Right lobe of liver (tissue), 6 donors: ENCODE data around the gene TEKT2. TPM values are rescaled to one million over a fixed set of nuclear protein-coding genes. Genes with fewer than 3 reads are reported as not detected.

ENCODE experiments used
- ATAC-seq, 4 donors: fragments of 200-7000 bp; cut with Tn5 transposase; one replicate each; pipeline ENCODE4 v1.9.1; 2020; ENCODE audit warnings: mild to moderate bottlenecking in 4 of 4, moderate library complexity in 4 of 4
- DNase-seq, 3 donors: peaks; one replicate each; pipeline ENCODE4 v3.0.0-alpha.2; 2020
- H3K27ac ChIP-seq, 3 donors: fragments of 200-600 bp; one replicate each; pipeline ENCODE4 v1.8.0; 2022
- H3K27me3 ChIP-seq, 2 donors: fragments of 200-600 bp; one replicate each; pipeline ENCODE4 v1.8.0; 2022
- H3K36me3 ChIP-seq, 4 donors: fragments of 200-600 bp; sonication (generic) in 1 of 4; one replicate each; pipeline versions ENCODE4 v1.5.1 to v1.8.0; 2017 to 2022; ENCODE audit warnings: control low read depth in 1 of 4
- H3K4me1 ChIP-seq, 4 donors: fragments of 200-600 bp; sonication (generic) in 1 of 4; one replicate each; pipeline versions ENCODE4 v1.5.1 to v1.8.0; 2017 to 2022; ENCODE audit warnings: control low read depth in 1 of 4
- H3K4me3 ChIP-seq, 3 donors: fragments of 200-600 bp; one replicate each; pipeline ENCODE4 v1.8.0; 2022
- H3K9me3 ChIP-seq, 4 donors: fragments of 200-600 bp; sonication (generic) in 1 of 4; one replicate each; pipeline versions ENCODE4 v1.5.1 to v1.8.0; 2017 to 2022; ENCODE audit warnings: control low read depth in 1 of 4
- CTCF ChIP-seq, 4 donors: fragments of 200-600 bp in 3 of 4; fragments of 450-650 bp in 1 of 4; IDR thresholded peaks; one replicate each; pipeline versions ENCODE4 v1.5.1 to v1.8.0; 2016 to 2022; ENCODE audit warnings: antibody characterized with exemption in 4 of 4, mild to moderate bottlenecking in 2 of 4
- POLR2A ChIP-seq: fragments of 450-650 bp; IDR thresholded peaks from one replicate; pipeline ENCODE4 v1.6.1; 2017; ENCODE audit warnings: antibody characterized with exemption, mild to moderate bottlenecking
- WGBS: methylation state at CpG from one replicate; pipeline ENCODE4 v1.1.6; 2018; ENCODE audit warnings: low coverage, low lambda C conversion rate; ENCODE audit not compliant: insufficient coverage; ENCODE audit errors: missing lambda C conversion rate; 5-methylcytosine and 5-hydroxymethylcytosine counted together
- intact Hi-C, 2 donors: fragments of 100-400 bp; cut with DNase I; formaldehyde crosslinking; loops; one replicate each; pipeline versions ENCODE4 v1.11.2 to v1.14.1; 2022
- total RNA-seq, 6 experiments: library from RNA; depleted of rRNA in 2 of 6; stranded (reverse); fragments of >200 nt in 2 of 6; fragmentation: NEBNext Ultra II Directional in 3 of 6; extraction: Animal tissue kit (Norgen Biotek cat#: 25700) in 3 of 6; gene quantifications; one replicate each; pipeline versions ENCODE4 v1.1.0 to v1.2.4, GENCODE V29; 2016 to 2023
- donor health status: DM: no; HTN: yes; CAD: no.
- donor health status: DM: no; HTN: no; CAD: no.
- donor health status: DM: no; HTN: no; CAD: no.
- donor health status: DM: no; HTN: yes; CAD: no.
- donor health status: DM: no; HTN: yes; CAD: no.

Gene TEKT2
- total RNA-seq, 6 experiments from 2014 or later, result not detected

DNA sequence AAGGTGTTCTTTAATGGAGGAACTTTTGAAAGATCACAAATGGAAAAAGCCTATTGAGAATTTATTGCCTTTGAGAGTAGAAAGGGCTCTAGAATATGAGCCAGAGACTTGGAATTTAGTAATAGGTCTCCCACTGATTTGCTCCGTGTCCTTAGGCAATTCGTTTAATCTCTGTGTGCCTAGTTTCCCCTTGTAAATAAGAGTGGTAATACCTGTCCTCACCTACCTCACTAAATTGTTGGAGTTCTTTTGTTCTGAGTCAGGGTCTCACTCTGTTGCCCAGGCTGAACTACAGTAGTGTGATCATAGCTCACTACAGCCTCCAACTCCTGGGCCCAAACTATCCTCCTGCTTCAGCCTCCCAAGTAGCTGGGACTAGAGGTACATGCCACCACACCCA is 15.0 kb upstream of the TEKT2 start:
- H3K27ac ChIP-seq, result no peak overlapping the region
- intact Hi-C loops, result no loop called here
- TF ChIP-seq CTCF (IDR thresholded peaks at IDR 0.05) (no peak), POLR2A (no peak)
- no peak for ATAC-seq
- H3K4me1 ChIP-seq, result no peaks in the 10 kb centered on the region
- no peak overlapping the region for H3K4me3 ChIP-seq
- DNase-seq, result no peak
- 92% methylated on average over 2 of the region's 2 CpGs for WGBS
- no peaks in the 10 kb centered on the region for H3K36me3 ChIP-seq
- no peaks in the 10 kb centered on the region for H3K9me3 ChIP-seq
- no peaks in the 10 kb centered on the region for H3K27me3 ChIP-seq

GRCh38 chr1:36070349-36070748 is 13.5 kb upstream of the TEKT2 start:
- WGBS, result 75% methylated on average over 2 of the region's 2 CpGs
- DNase-seq, result no peak

DNA sequence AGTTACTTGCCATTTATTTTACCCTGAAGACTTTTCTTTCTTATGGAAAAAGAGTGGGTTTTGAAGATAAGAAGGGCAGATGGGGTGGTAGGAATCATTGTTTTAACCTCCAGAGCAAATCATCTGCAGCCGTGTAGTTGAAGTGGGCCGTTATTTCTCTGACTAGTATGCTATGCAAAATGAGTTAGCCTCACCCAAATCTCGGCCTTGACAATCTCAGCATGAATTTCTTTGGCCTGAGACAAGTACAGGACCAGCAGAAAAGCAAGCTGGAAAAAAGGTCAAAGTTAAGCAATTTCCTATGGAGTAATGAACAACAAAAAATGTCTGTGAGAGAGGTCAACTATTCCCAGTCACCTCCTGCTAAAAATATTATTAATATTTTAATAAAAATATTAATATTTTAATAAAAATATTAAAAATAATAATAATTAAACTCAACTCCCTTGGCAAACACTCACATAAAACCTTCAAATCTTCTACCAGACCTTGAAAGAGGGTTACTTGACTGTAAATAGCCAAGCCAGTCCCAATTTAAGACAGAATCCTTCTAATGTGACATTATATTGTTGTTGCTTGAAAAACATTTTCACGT is 6.8 kb upstream of the TEKT2 start:
- 42% methylated on average over 4 of the region's 4 CpGs for WGBS
- ATAC-seq, result no peak
- no peak overlapping the region for H3K27ac ChIP-seq
- no peak overlapping the region for H3K4me3 ChIP-seq
- no peaks in the 10 kb centered on the region for H3K27me3 ChIP-seq
- no peaks in the 10 kb centered on the region for H3K36me3 ChIP-seq
- no peaks in the 10 kb centered on the region for H3K9me3 ChIP-seq
- no peak for DNase-seq
- no peak for TF ChIP-seq CTCF (IDR thresholded peaks at IDR 0.05)
- TF ChIP-seq POLR2A, result no peak
- H3K4me1 ChIP-seq, result no peaks in the 10 kb centered on the region
- intact Hi-C loops, result no loop called here

More at GRCh38 chr1:36070349-36070748, 13.5 kb upstream of the TEKT2 start:
- H3K36me3 ChIP-seq, result no peaks in the 10 kb centered on the region
- H3K9me3 ChIP-seq, result no peaks in the 10 kb centered on the region
- intact Hi-C loops, result no loop called here
- no peak for ATAC-seq
- TF ChIP-seq POLR2A (no peak), CTCF (IDR thresholded peaks at IDR 0.05) (no peak)
- H3K4me3 ChIP-seq, result no peak overlapping the region
- H3K27me3 ChIP-seq, result no peaks in the 10 kb centered on the region
- H3K27ac ChIP-seq, result no peak overlapping the region
- H3K4me1 ChIP-seq, result no peaks in the 10 kb centered on the region

GRCh38 chr1:36080236-36080635 is 3.7 kb upstream of the TEKT2 start:
- intact Hi-C loops, result no loop called here
- DNase-seq (no peak), ATAC-seq (no peak)
- Histone ChIP-seq H3K9me3 (no peaks in the 10 kb centered on the region), H3K4me1 (peaks cover 0 to 4% (median 0%) of the 10 kb centered on the region in 4 donors), H3K4me3 (no peak overlapping the region), H3K36me3 (no peaks in the 10 kb centered on the region), H3K27me3 (no peaks in the 10 kb centered on the region), H3K27ac (no peak overlapping the region)
- 42% methylated on average over 3 of the region's 3 CpGs for WGBS
- TF ChIP-seq POLR2A (no peak), CTCF (IDR thresholded peaks at IDR 0.05) (no peak)

DNA sequence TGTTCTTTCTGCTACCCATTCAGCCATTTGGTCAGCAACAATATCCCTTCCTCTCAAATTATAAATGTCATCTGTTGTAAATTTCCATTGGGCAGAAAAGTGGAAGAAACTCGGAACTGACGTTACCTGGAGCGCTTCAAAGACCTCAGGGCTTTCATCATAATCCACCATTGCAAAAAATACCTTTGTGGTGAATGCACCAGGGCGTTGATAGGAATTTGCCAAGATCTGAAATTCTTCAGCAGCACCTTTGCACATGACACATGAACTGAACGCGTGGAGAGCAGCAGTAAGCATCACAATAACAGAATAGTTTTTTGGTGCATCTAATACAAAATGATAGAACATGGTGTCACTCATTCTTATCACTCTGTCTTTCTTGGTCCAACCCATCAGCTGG is 3.1 kb upstream of the TEKT2 start:
- DNase-seq, result no peak
- WGBS, result 63% methylated on average over 6 of the region's 6 CpGs

More for the DNA sequence above, 3.1 kb upstream of the TEKT2 start:
- Histone ChIP-seq H3K4me3 (no peak overlapping the region), H3K36me3 (no peaks in the 10 kb centered on the region), H3K27ac (no peak overlapping the region), H3K27me3 (no peaks in the 10 kb centered on the region), H3K4me1 (peaks cover 0 to 4% (median 0%) of the 10 kb centered on the region in 4 donors), H3K9me3 (no peaks in the 10 kb centered on the region)
- intact Hi-C loops, result no loop called here
- TF ChIP-seq POLR2A (no peak), CTCF (IDR thresholded peaks at IDR 0.05) (no peak)
- no peak for ATAC-seq
